D721Med (cell line): Measurements from ENCODE around the gene RAPGEF1.

Experiments
- DNase-seq: peaks from one replicate; pipeline ENCODE4 v3.0.0; 2011; ENCODE audit warnings: low spot score; ENCODE audit not compliant: insufficient read length
- FAIRE-seq: peaks from 2 replicates; lab custom pipeline; 2011; peaks lifted over from hg19 to GRCh38; lab: Jason Lieb, UNC
- CTCF ChIP-seq: IDR thresholded peaks from 2 replicates; pipeline ENCODE4 v1.5.1; 2012; ENCODE audit warnings: mild to moderate bottlenecking, control low read depth; ENCODE audit not compliant: insufficient read depth; ENCODE audit errors: missing control alignments

Gene RAPGEF1

GRCh38 chr9:131609099-131609830 lies 130.6 kb downstream of the RAPGEF1 start:
- DNase-seq (no peak), FAIRE-seq (no peak)
- TF ChIP-seq CTCF, result no peak

DNA sequence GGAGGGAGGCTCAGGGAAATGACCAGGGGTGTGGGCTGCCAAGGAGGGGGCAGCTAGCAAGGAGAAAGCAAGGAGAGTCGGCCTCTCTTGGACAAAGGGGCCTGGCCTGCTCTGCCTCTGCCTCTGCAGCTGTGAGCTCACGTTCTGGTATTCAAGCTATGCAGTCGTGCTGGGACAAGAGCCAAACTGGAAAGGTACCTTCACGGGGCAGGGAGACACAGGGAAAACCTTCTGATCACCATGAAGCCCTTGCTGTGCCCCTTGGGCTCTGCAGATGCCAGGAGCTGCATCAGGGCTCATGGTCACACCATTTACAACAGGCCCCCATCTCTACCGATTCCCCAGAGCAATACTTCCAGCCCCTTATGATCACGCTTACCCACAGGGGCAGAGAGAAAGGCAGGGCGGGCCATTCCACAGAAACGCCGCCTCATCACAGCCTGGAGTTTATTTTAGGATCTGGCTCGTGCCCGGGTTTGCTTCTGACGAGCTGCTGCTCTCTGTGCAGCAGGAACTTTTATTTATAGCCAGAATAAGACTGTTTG lies 131.3 kb downstream of the RAPGEF1 start:
- FAIRE-seq (no peak), DNase-seq (no peak)
- TF ChIP-seq CTCF, result no peak

DNA sequence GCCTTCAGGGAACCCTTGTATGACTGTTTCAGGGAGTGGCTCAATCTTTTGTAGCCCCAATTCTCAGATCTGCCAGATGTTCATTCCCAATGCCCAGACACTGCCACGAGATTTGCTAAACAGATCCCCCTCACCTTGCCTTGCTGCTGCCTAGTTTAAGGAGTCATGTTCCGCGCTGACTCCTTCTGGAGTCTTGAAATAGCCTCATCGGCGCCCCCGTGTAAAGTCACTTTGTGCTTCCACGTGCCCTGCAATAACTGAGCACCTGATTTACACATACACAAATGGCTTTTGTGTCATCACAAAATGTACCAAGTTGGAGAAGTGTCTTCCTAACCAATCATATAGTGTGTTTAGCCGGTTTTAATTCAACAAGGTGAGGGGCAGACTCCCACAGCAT lies 132.3 kb downstream of the RAPGEF1 start:
- FAIRE-seq, result no peak
- DNase-seq, result no peak
- no peak for TF ChIP-seq CTCF

GRCh38 chr9:131606896-131607567 lies 132.8 kb downstream of the RAPGEF1 start:
- DNase-seq (no peak), FAIRE-seq (no peak)
- TF ChIP-seq CTCF, result no peak

GRCh38 chr9:131605770-131606590 lies 133.9 kb downstream of the RAPGEF1 start:
- FAIRE-seq (no peak), DNase-seq (no peak)
- no peak for TF ChIP-seq CTCF

DNA sequence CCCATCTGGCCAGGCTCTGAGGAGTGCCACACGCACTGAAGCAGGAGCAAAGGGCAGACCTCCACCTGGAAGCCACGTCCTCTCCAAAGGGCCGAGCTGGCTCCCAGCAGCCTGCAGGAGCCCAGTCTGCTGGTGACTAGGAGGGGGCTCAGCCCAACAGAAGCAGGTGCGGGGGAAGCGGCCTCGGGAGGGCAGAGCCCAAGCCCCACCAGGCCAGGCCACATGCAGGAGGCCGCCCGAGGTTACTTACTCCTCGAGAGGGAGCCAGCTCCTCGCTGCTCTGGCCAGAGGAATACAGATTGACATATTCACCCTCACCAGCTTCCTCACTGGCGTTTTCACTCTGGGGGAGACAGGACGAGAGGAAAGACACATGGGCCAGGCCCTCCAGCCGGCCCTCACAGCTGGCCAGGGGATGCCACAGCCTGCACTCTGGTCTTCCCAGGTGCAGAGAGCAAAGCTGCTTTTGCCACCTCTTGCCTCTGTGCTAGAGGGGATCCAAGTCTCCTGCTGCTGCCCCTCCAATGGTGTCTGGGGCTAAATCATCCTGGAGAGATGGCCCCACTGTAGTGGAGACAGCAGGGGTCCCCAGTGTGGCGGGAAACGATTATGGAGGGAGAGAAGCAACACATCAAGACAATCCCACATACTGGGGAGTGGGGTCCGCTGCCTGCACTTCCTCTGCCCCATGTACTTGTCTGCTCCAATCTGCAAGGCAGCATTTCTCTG lies 136.0 kb downstream of the RAPGEF1 start:
- no peak for FAIRE-seq
- no peak for TF ChIP-seq CTCF
- DNase-seq, result no peak
